ENCODE measurements around the gene MDC1. TPM values are rescaled to one million over a fixed set of nuclear protein-coding genes. Genes with fewer than 3 reads are reported as not detected.

MDC1 gene
- total and polyA plus RNA-seq, 4 donors = 7.4 to 34.5 (median 32.3) TPM

- H3K4me1 ChIP-seq (ENCODE audit: control insufficient read depth in 1 of 2, insufficient read depth in 2 of 2, low read length in 2 of 2) = peaks cover 0 to 2% of the 10 kb centered on the region in 2 donors
- 2 to 4% methylated on average over 7 of the region's 7 CpGs for WGBS, 2 donors
- no peak for ATAC-seq (ENCODE audit: low FRiP score)
These were observed 33.7 kb downstream of the MDC1 start for GRCh38 chr6:30683183-30683979.

DNA sequence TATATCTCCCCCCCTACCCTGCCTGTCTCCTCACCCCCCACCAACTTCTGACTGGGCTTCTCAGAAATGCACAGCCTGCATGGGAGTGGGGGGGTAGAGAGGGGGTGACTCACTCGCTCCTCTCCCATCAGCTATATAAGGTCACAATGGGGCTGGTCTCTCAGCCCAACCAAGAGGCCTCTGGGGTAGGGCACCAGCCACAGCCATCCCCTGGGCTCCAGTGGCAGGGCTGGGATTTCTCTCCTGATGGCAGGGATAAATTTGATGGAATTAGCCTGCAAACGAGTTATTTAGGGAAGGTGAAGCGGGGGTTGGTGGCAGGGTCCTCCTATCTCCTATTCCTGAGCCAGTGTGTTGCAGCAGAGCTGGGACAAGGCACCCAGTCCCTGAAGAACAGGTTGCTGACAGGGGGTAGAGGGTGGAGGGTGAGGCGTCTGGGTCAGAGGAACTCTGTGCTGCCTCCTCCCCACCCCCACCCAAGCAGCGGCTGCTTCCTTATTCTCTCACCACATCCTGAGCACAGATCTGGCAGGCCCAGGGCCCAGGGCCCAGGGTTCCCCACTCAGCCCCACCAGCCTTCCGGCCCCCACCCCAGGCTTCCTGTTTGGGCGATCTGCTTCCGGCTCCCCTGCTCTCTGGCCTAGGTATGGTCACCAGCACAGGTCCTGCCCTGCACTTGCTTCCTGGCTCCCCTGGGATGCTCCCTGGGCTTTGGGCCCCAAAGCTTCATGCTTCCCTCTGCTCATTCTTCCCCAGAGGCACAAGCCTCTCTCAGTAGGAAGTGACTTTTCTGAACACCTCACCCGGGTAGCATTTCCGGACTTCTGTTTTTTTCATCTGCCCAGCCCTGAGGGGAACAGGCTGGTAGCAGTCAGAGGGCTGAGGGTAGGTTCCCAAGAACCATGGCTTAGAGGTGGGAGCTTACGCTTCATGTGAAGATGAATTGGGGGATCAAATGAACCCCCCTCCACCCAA lies 34.7 kb downstream of the MDC1 start:
- H3K4me1 ChIP-seq (ENCODE audit: control insufficient read depth in 1 of 2, insufficient read depth in 2 of 2, low read length in 2 of 2) = peaks cover 0 to 2% of the 10 kb centered on the region in 2 donors
- intact Hi-C loops (cut with DNase I) = loop anchor here in 1 of 2 donors (1.0 to 5.0 kb wide), 3 partner anchors 35 to 200 kb away; partner anchors contain the start of genes DDR1 and MDC1
- peak overlapping the region; percentile 31 to 82 for H3K4me3 ChIP-seq (ENCODE audit: low read length in 2 of 2)
- WGBS, 2 donors = 1 to 2% methylated on average over 11 of the region's 11 CpGs
- DNase-seq (peak; percentile 92 to 94), ATAC-seq (ENCODE audit: low FRiP score) (peak; percentile 74)
- H3K9me3 ChIP-seq (ENCODE audit: control insufficient read depth, low read length) = no peaks in the 10 kb centered on the region
- no peaks in the 10 kb centered on the region for H3K27me3 ChIP-seq (ENCODE audit: control insufficient read depth in 1 of 2, insufficient read depth in 2 of 2, low read length in 1 of 2)
- H3K36me3 ChIP-seq (ENCODE audit: control insufficient read depth in 1 of 2, insufficient read depth in 2 of 2, low read length in 1 of 2) = peaks cover 1 to 3% of the 10 kb centered on the region in 2 donors
- peak overlapping the region; percentile 84 to 96 for H3K27ac ChIP-seq (ENCODE audit: low read depth in 1 of 2, low read length in 2 of 2)

More at GRCh38 chr6:30683183-30683979, 33.7 kb downstream of the MDC1 start:
- H3K9me3 ChIP-seq (ENCODE audit: control insufficient read depth, low read length) = no peaks in the 10 kb centered on the region
- DNase-seq = peak in 1 of 2 donors; percentile 56
- no peaks in the 10 kb centered on the region for H3K27me3 ChIP-seq (ENCODE audit: control insufficient read depth in 1 of 2, insufficient read depth in 2 of 2, low read length in 1 of 2)
- peak overlapping the region; percentile 84 to 96 for H3K27ac ChIP-seq (ENCODE audit: low read depth in 1 of 2, low read length in 2 of 2)
- peak overlapping the region; percentile 31 to 82 for H3K4me3 ChIP-seq (ENCODE audit: low read length in 2 of 2)
- intact Hi-C loops (cut with DNase I) = loop anchor here in 1 of 2 donors (5.0 kb wide), 1 partner anchor 199 kb away; the partner anchor contains the start of gene DDR1
- H3K36me3 ChIP-seq (ENCODE audit: control insufficient read depth in 1 of 2, insufficient read depth in 2 of 2, low read length in 1 of 2) = peaks cover 1 to 3% of the 10 kb centered on the region in 2 donors

- intact Hi-C loops (cut with DNase I) = loop anchor here in 1 of 2 donors (1.0 to 5.0 kb wide), 3 partner anchors 36 to 201 kb away; partner anchors contain the start of genes DDR1 and MDC1
- Histone ChIP-seq H3K36me3 (ENCODE audit: control insufficient read depth in 1 of 2, insufficient read depth in 2 of 2, low read length in 1 of 2) (peaks cover 3 to 4% of the 10 kb centered on the region in 2 donors), H3K27me3 (ENCODE audit: control insufficient read depth in 1 of 2, insufficient read depth in 2 of 2, low read length in 1 of 2) (no peaks in the 10 kb centered on the region), H3K4me3 (ENCODE audit: low read length in 2 of 2) (peak overlapping the region; percentile 17 to 28), H3K9me3 (ENCODE audit: control insufficient read depth, low read length) (no peaks in the 10 kb centered on the region), H3K27ac (ENCODE audit: low read depth in 1 of 2, low read length in 2 of 2) (peak overlapping the region; percentile 15 to 81), H3K4me1 (ENCODE audit: control insufficient read depth in 1 of 2, insufficient read depth in 2 of 2, low read length in 2 of 2) (peaks cover 0 to 2% of the 10 kb centered on the region in 2 donors)
- DNase-seq = no peak
- no peak for ATAC-seq (ENCODE audit: low FRiP score)
- WGBS, 2 donors = 2 to 4% methylated on average over 4 of the region's 4 CpGs
These were observed 35.3 kb downstream of the MDC1 start for GRCh38 chr6:30681766-30682142.

- intact Hi-C loops (cut with DNase I) = loop anchor here (1.0 to 10.0 kb wide), 3 partner anchors 42 to 202 kb away; partner anchors contain the start of gene DDR1 (in 1 of the 2)
- H3K27ac ChIP-seq (ENCODE audit: low read depth in 1 of 2, low read length in 2 of 2) = peak overlapping the region; percentile 44 to 45
- H3K27me3 ChIP-seq (ENCODE audit: control insufficient read depth in 1 of 2, insufficient read depth in 2 of 2, low read length in 1 of 2) = no peaks in the 10 kb centered on the region
- peak in 1 of 2 donors; percentile 19 for DNase-seq
- H3K36me3 ChIP-seq (ENCODE audit: control insufficient read depth in 1 of 2, insufficient read depth in 2 of 2, low read length in 1 of 2) = peaks cover 3 to 5% of the 10 kb centered on the region in 2 donors
- H3K4me1 ChIP-seq (ENCODE audit: control insufficient read depth in 1 of 2, insufficient read depth in 2 of 2, low read length in 2 of 2) = peaks cover 0 to 2% of the 10 kb centered on the region in 2 donors
- no peaks in the 10 kb centered on the region for H3K9me3 ChIP-seq (ENCODE audit: control insufficient read depth, low read length)
- no peak overlapping the region for H3K4me3 ChIP-seq (ENCODE audit: low read length in 2 of 2)
- 49 to 51% methylated on average over 7 of the region's 7 CpGs for WGBS, 2 donors
- ATAC-seq (ENCODE audit: low FRiP score) = no peak
These were observed 37.1 kb downstream of the MDC1 start for GRCh38 chr6:30679765-30680535.

DNA sequence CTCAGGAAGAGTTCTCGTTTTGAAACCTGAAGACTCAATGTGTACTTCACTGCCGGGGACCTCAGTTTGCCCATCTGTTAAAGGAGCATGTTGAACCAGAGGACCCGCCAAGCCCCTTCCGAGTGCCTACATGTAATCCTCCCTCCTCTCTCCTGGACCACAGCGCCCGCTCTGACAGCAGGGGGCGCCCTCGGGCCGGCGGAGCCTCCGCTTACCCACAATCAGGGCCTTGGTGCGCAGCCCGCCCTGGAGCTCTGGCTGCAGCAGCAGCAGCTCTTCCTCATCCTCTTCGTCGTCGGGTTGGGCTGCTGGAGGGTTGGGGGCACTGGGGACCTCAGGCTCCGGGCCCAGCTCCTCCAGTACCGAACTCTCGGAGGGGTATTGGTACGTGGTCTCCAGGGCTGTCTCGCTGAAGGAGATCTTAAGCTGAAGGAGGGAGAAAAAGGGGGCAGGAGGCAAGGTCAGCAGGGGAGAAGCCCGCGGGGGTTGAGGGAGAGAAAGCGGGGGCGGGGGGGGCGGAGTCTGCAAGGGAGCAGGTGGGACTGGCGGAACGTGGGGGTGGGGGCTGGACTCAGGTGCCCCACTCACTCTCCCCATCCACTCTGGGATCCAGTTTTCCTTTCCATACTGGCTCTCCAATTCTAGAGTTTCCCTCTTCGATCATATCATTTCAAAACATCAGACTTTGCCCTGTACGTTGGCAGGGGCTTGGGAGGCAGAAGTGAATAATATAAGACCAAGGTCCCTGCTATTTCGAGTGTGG lies 37.9 kb downstream of the MDC1 start:
- peaks cover 0 to 2% of the 10 kb centered on the region in 2 donors for H3K4me1 ChIP-seq (ENCODE audit: control insufficient read depth in 1 of 2, insufficient read depth in 2 of 2, low read length in 2 of 2)

GRCh38 chr6:30676660-30677285 lies 40.3 kb downstream of the MDC1 start:
- no peak overlapping the region for H3K4me3 ChIP-seq (ENCODE audit: low read length in 2 of 2)
- peaks cover 0 to 2% of the 10 kb centered on the region in 2 donors for H3K4me1 ChIP-seq (ENCODE audit: control insufficient read depth in 1 of 2, insufficient read depth in 2 of 2, low read length in 2 of 2)
- no peak for ATAC-seq (ENCODE audit: low FRiP score)
- no peak overlapping the region for H3K27ac ChIP-seq (ENCODE audit: low read depth in 1 of 2, low read length in 2 of 2)
- no peaks in the 10 kb centered on the region for H3K27me3 ChIP-seq (ENCODE audit: control insufficient read depth in 1 of 2, insufficient read depth in 2 of 2, low read length in 1 of 2)
- H3K9me3 ChIP-seq (ENCODE audit: control insufficient read depth, low read length) = no peaks in the 10 kb centered on the region
- peak in 1 of 2 donors; percentile 17 for DNase-seq
- peaks cover 3 to 5% of the 10 kb centered on the region in 2 donors for H3K36me3 ChIP-seq (ENCODE audit: control insufficient read depth in 1 of 2, insufficient read depth in 2 of 2, low read length in 1 of 2)
- 79 to 84% methylated on average over 10 of the region's 10 CpGs for WGBS, 2 donors
- intact Hi-C loops (cut with DNase I) = loop anchor here in 1 of 2 donors (10.0 kb wide), 1 partner anchor 198 kb away; no protein-coding TSS in a partner anchor

More for the DNA sequence above, 37.9 kb downstream of the MDC1 start:
- peaks cover 3 to 5% of the 10 kb centered on the region in 2 donors for H3K36me3 ChIP-seq (ENCODE audit: control insufficient read depth in 1 of 2, insufficient read depth in 2 of 2, low read length in 1 of 2)
- DNase-seq = peak; percentile 91 to 96
- H3K9me3 ChIP-seq (ENCODE audit: control insufficient read depth, low read length) = no peaks in the 10 kb centered on the region
- H3K27me3 ChIP-seq (ENCODE audit: control insufficient read depth in 1 of 2, insufficient read depth in 2 of 2, low read length in 1 of 2) = no peaks in the 10 kb centered on the region
- no peak overlapping the region for H3K4me3 ChIP-seq (ENCODE audit: low read length in 2 of 2)
- WGBS, 2 donors = 10% methylated on average over 27 to 31 of the region's 31 CpGs
- intact Hi-C loops (cut with DNase I) = loop anchor here in 1 of 2 donors (1.0 to 10.0 kb wide), 2 partner anchors 43 to 196 kb away; no protein-coding TSS in a partner anchor
- peak; percentile 89 for ATAC-seq (ENCODE audit: low FRiP score)
- H3K27ac ChIP-seq (ENCODE audit: low read depth in 1 of 2, low read length in 2 of 2) = peak overlapping the region; percentile 45 to 49

Data from aorta (tissue), 5 donors.